ENCODE results near the gene CEMP1.
"Not testable (repeated sequence)": the region's sequence is repeated elsewhere in the genome, so short reads cannot be mapped to it uniquely, and the experiment has no call there.

DNA sequence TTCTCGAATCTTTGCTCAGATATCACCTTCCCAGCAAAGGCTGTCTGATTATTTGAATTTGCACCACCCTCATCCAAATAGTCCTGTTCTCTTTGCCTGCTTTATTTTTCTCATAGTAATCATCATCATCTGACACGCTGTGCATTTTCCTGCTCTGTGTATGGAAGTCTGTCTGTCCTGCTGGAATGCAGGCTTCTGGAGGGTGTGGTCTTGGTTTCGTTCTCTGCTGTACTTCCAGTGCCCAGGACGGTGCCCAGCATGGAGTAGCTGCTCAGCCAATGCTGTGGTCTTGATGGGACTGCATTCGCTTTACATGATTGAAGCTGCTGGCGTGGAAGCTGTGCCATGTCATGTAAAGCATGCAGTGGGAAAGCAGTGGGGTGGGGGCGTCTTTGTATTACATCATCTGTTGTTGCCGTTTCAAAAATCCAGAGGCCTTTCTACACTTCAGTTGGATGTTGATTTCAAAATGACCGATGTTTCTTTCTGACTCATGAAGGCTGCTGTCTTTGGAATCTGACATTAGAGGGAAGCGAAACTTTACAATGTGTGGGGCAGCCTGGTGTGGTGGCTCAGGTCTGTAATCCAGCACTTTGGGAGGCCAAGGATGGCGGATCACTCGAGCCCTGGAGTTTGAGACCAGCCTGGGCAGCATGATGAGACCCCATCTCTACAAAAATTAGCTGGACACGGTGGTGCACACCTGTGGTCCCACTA lies 23.7 kb upstream of the CEMP1 start:
- not testable (repeated sequence) for TF ChIP-seq EZH2, EZH2phosphoT487 (IDR thresholded peaks at IDR 0.05)

Measured in neural progenitor cell (in vitro differentiated cells).